Upper lobe of left lung (tissue), 6 donors: ENCODE data around the gene DPF3. TPM values are rescaled to one million over a fixed set of nuclear protein-coding genes. Genes with fewer than 3 reads are reported as not detected.

Experiments used
- ATAC-seq, 2 donors: fragments of 200-7000 bp; cut with Tn5 transposase; one replicate each; pipeline ENCODE4 v1.9.1; 2022; ENCODE audit warnings: mild to moderate bottlenecking in 2 of 2, moderate library complexity in 2 of 2; ENCODE audit not compliant: low FRiP score in 2 of 2
- DNase-seq, 2 donors: peaks; one replicate each; pipeline ENCODE4 v3.0.0-alpha.2; 2019 to 2020
- H3K27ac ChIP-seq, 4 donors: fragments of 200-600 bp; sonication (generic); one replicate each; pipeline ENCODE4 v1.5.1; 2016 to 2019
- H3K27me3 ChIP-seq, 4 donors: fragments of 200-600 bp; sonication (generic); one replicate each; pipeline ENCODE4 v1.5.1; 2017 to 2019
- H3K36me3 ChIP-seq, 4 donors: fragments of 200-600 bp; sonication (generic); one replicate each; pipeline ENCODE4 v1.5.1; 2016 to 2019
- H3K4me1 ChIP-seq, 4 donors: fragments of 200-600 bp; sonication (generic); one replicate each; pipeline ENCODE4 v1.5.1; 2018 to 2019
- H3K4me3 ChIP-seq, 4 donors: fragments of 200-600 bp; sonication (generic); one replicate each; pipeline ENCODE4 v1.5.1; 2017 to 2019; ENCODE audit warnings: mild to moderate bottlenecking in 2 of 4, moderate library complexity in 1 of 4
- H3K9me3 ChIP-seq, 4 donors: fragments of 200-600 bp; sonication (generic); one replicate each; pipeline ENCODE4 v1.5.1; 2018 to 2019
- EP300 ChIP-seq, 4 donors: sonication (generic); formaldehyde crosslinking; IDR thresholded peaks; one replicate each; pipeline ENCODE4 v1.5.1; 2017; ENCODE audit warnings: antibody characterized with exemption in 4 of 4, control low read depth in 2 of 4
- POLR2A ChIP-seq, 4 donors: fragments of 450-650 bp; IDR thresholded peaks; one replicate each; pipeline ENCODE4 v1.5.1; 2016 to 2017; ENCODE audit warnings: antibody characterized with exemption in 4 of 4, mild to moderate bottlenecking in 2 of 4
- POLR2AphosphoS5 ChIP-seq, 2 donors: sonication (generic); formaldehyde crosslinking; IDR thresholded peaks; one replicate each; pipeline ENCODE4 v1.5.1; 2017; ENCODE audit warnings: antibody characterized with exemption in 2 of 2
- WGBS, 2 donors: methylation state at CpG; one replicate each; pipeline ENCODE4 v1.1.5; 2017 to 2018; 5-methylcytosine and 5-hydroxymethylcytosine counted together
- total RNA-seq, 6 donors: library from RNA; depleted of rRNA in 4 of 6; stranded (reverse); fragments of >200 nt in 4 of 6; gene quantifications; one replicate each; pipeline versions ENCODE4 v1.1.0 to v1.2.1, GENCODE V29; 2016 to 2021
- TF ChIP-seq, protein P1 (sequence below), 6 experiments: fragments of 450-650 bp in 4 of 6; fragments of 200-600 bp in 2 of 6; sonication (generic) in 2 of 6; IDR thresholded peaks; one replicate each; pipeline ENCODE4 v1.5.1; 2016 to 2019; ENCODE audit warnings: antibody characterized with exemption in 6 of 6
- donor health status: DM: no; HTN: no; CAD: no; lungs with moderate emphysema.
- donor health status: DM: no; HTN: yes; CAD: no; lungs with severe emphysema.

Gene DPF3
- total RNA-seq, 6 donors from 2014 or later = 0.30 to 1.3 (median 1.0) TPM

DNA sequence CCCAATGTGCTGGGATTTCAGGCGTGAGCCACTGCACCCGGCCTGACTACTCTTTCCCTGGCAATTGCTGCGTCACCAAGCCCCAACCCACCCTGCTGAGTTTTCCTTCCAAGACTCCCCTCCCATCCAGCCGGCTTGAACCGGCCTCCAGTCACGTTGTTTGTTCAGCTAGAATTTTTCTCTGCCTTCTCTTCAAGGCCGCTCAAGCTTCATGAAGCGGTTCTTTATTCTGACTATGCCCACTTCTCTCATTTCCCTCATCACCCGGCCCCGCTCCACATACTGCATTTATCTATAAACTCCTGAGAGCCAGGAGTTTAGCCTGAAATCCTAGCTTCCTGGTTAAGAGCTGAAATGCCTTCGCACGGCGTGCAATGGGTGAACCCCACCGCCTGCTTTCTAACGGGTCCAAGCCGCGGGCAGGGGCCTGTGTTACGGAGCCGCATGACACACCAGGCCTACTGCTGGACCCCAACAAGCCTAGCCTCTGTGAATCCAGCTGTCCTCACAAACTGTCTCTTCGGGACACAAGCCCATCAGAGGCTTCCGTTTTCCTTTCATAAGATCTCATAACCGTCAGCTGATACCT, 31.4 kb upstream of the DPF3 start:
- no peaks in the 10 kb centered on the region for H3K36me3 ChIP-seq
- no peaks in the 10 kb centered on the region for H3K9me3 ChIP-seq
- 81 to 82% methylated on average over 22 of the region's 22 CpGs for WGBS, 2 donors
- H3K27ac ChIP-seq = peak overlapping the region in 3 of 4 donors; percentile 5 to 31 (median 27)
- no peak for ATAC-seq
- peaks cover 7 to 21% (median 11%) of the 10 kb centered on the region in 4 donors for H3K4me1 ChIP-seq
- TF ChIP-seq EP300 (IDR thresholded peaks at IDR 0.05) = no peak
- TF ChIP-seq, protein P1, sequence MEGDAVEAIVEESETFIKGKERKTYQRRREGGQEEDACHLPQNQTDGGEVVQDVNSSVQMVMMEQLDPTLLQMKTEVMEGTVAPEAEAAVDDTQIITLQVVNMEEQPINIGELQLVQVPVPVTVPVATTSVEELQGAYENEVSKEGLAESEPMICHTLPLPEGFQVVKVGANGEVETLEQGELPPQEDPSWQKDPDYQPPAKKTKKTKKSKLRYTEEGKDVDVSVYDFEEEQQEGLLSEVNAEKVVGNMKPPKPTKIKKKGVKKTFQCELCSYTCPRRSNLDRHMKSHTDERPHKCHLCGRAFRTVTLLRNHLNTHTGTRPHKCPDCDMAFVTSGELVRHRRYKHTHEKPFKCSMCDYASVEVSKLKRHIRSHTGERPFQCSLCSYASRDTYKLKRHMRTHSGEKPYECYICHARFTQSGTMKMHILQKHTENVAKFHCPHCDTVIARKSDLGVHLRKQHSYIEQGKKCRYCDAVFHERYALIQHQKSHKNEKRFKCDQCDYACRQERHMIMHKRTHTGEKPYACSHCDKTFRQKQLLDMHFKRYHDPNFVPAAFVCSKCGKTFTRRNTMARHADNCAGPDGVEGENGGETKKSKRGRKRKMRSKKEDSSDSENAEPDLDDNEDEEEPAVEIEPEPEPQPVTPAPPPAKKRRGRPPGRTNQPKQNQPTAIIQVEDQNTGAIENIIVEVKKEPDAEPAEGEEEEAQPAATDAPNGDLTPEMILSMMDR (IDR thresholded peaks at IDR 0.05) = no peak
- no peak for TF ChIP-seq POLR2AphosphoS5 (IDR thresholded peaks at IDR 0.05)
- no peak for TF ChIP-seq POLR2A (IDR thresholded peaks at IDR 0.05)
- no peaks in the 10 kb centered on the region for H3K27me3 ChIP-seq
- H3K4me3 ChIP-seq = peak overlapping the region in 3 of 4 donors; percentile 84 to 92 (median 90)
- no peak for DNase-seq

DNA sequence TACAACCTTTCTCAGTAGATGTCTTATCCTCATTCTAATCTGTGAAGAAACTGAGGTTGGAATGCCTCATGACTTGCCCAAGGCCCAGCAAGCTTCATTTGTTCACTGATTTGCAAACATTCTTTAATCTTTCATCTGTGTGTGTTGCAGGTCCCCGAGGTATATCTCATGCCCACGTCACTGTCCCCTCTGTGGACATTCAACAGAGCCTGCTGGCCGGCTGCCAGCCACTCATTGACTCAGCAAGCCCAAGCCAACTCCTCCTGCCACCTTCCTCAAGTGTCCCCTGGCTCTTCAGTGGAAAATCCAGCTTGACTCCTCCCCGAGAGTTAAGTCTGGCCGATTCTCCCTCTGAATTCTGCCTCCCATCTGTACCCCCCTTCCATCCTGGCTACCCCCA, 30.4 kb upstream of the DPF3 start:
- Histone ChIP-seq H3K4me3 (no peak overlapping the region), H3K36me3 (no peaks in the 10 kb centered on the region), H3K4me1 (peaks cover 7 to 21% (median 11%) of the 10 kb centered on the region in 4 donors), H3K27me3 (no peaks in the 10 kb centered on the region), H3K9me3 (no peaks in the 10 kb centered on the region), H3K27ac (no peak overlapping the region)
- 59 to 67% methylated on average over 5 of the region's 5 CpGs for WGBS, 2 donors
- TF ChIP-seq, protein P1 (IDR thresholded peaks at IDR 0.05) = no peak
- TF ChIP-seq EP300 (IDR thresholded peaks at IDR 0.05) (no peak), POLR2AphosphoS5 (IDR thresholded peaks at IDR 0.05) (no peak), POLR2A (IDR thresholded peaks at IDR 0.05) (no peak)
- peak in 1 of 2 donors; percentile 70 for DNase-seq
- no peak for ATAC-seq

DNA sequence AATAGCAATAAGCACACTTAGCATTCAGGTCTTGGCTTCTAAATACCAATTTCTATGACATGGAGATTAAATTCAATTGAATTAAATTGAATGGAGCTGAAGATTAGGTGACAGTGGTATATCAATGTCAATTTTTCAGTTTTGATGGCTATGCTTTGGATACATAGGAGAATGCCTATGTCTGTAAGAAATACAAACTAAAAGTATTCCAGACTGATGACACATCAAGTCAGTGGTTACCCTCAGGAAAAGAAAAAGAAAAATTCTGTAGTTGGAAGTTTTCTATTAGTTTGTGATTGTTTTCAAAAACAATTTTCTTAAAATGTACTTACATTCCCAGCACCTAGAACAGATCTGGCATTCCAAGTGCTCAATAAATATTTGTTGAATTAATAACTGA, 27.5 kb upstream of the DPF3 start:
- no peaks in the 10 kb centered on the region for H3K27me3 ChIP-seq
- no peak for ATAC-seq
- DNase-seq = no peak
- no peak overlapping the region for H3K4me3 ChIP-seq
- peaks cover 0 to 9% (median 2%) of the 10 kb centered on the region in 4 donors for H3K4me1 ChIP-seq
- no peaks in the 10 kb centered on the region for H3K36me3 ChIP-seq
- no peaks in the 10 kb centered on the region for H3K9me3 ChIP-seq
- TF ChIP-seq, protein P1 (IDR thresholded peaks at IDR 0.05) = no peak
- TF ChIP-seq EP300 (IDR thresholded peaks at IDR 0.05) = no peak
- TF ChIP-seq POLR2AphosphoS5 (IDR thresholded peaks at IDR 0.05) = no peak
- TF ChIP-seq POLR2A (IDR thresholded peaks at IDR 0.05) = no peak
- H3K27ac ChIP-seq = no peak overlapping the region

DNA sequence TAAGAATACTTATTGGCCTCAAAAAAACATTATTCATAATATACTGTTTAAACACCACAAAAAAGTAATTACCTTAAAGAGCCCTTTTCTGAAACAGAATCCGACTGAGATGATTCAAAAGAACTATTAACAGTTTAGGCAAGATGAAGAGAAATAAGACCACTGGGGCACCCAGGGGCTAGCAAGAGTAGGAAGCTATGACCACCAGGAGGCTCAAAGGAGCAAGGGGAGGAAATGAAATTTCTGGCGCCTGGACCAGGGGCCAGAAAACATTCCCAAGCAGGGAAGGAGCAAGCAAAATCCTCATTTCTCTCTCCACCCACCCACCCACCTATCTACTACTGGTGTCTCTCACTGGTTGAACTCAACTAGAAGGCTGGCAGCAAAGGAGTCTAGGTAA, 26.1 kb upstream of the DPF3 start:
- Histone ChIP-seq H3K36me3 (no peaks in the 10 kb centered on the region), H3K27ac (no peak overlapping the region), H3K9me3 (no peaks in the 10 kb centered on the region), H3K4me1 (no peaks in the 10 kb centered on the region), H3K4me3 (no peak overlapping the region), H3K27me3 (no peaks in the 10 kb centered on the region)
- WGBS, 2 donors = 79 to 88% methylated on average over 2 of the region's 2 CpGs
- ATAC-seq = no peak
- no peak for DNase-seq
- TF ChIP-seq POLR2A (IDR thresholded peaks at IDR 0.05) = no peak
- no peak for TF ChIP-seq EP300 (IDR thresholded peaks at IDR 0.05)
- no peak for TF ChIP-seq POLR2AphosphoS5 (IDR thresholded peaks at IDR 0.05)
- TF ChIP-seq, protein P1 (IDR thresholded peaks at IDR 0.05) = no peak
